ENCODE data around the gene LRMDA. TPM values are rescaled to one million over a fixed set of nuclear protein-coding genes. Genes with fewer than 3 reads are reported as not detected.

Gene LRMDA
- total and polyA plus RNA-seq, 2 donors (not counting 3 experiments of a cell fraction or from before 2014, with no cell fraction given), result 9.7 to 18.0 TPM

DNA sequence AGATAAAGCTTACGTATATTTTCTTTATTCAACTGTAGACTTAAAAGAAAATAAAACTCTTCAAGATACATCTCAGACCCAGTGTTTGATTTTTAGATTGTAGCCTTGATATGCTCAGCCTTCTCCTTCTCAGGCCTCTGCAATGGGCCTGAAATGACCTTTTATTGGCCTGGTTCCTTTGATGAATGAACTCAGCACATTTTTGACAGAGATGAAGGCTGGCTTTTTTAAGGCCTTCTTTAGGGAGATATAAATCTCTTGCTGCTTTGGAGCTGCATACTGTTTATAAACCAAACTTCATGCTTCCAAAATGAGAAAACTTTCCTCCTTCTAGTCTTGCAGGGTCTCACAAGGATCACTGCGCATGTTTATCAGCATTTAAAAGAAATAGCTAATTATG lies 1049.8 kb downstream of the LRMDA start:
- no TSS peak for BruUV-seq (replicated peaks)
- Histone ChIP-seq H3K9me1 (replicated peaks; ENCODE audit: control insufficient read depth, extremely low read depth, insufficient read depth, low read length) (no peaks in the 10 kb centered on the region), H3K4me2 (ENCODE audit: insufficient read depth, low read length) (no peak overlapping the region), H3K9me3 (replicated peaks; ENCODE audit: control insufficient read depth, insufficient read depth, low read length) (no peaks in the 10 kb centered on the region), H3K27ac (ENCODE audit: insufficient read depth, low read depth, low read length) (no peak overlapping the region), H4K20me1 (replicated peaks; ENCODE audit: control insufficient read depth, extremely low read depth, insufficient read depth, low read length) (no peaks in the 10 kb centered on the region), H3K27me3 (ENCODE audit: control insufficient read depth in 2 of 2, insufficient read depth in 2 of 2, low read length in 2 of 2) (no peaks in the 10 kb centered on the region), H2AFZ (ENCODE audit: low read depth, low read length) (no peak overlapping the region), H3K9ac (replicated peaks; ENCODE audit: extremely low read depth, insufficient read depth, low read length) (no peak overlapping the region), H3K79me2 (ENCODE audit: control insufficient read depth, insufficient read depth, low read length) (no peaks in the 10 kb centered on the region), H3K4me1 (ENCODE audit: control insufficient read depth, extremely low read depth, insufficient read depth, low read length) (no peaks in the 10 kb centered on the region), H3K36me3 (ENCODE audit: control insufficient read depth in 2 of 2, extremely low read depth in 1 of 2, insufficient read depth in 2 of 2, low read length in 2 of 2) (no peaks in the 10 kb centered on the region), H3K4me3 (replicated peaks in 1 of 3; ENCODE audit: insufficient read depth in 1 of 3, low read depth in 1 of 3, low read length in 3 of 3) (no peak overlapping the region)
- DNase-seq (ENCODE audit: low read depth, low spot score) (no peak), FAIRE-seq (no peak)
- intact Hi-C loops (cut with micrococcal nuclease), result no loop called here
- TF ChIP-seq POLR2A (IDR thresholded peaks at IDR 0.05; ENCODE audit: low read depth, low read length) (no peak), MYC (IDR thresholded peaks at IDR 0.05; ENCODE audit: low read depth, low read length) (no peak), EZH2 (IDR thresholded peaks at IDR 0.05; ENCODE audit: borderline replicate concordance, low read depth, low read length, severe bottlenecking) (no peak), FOS (IDR thresholded peaks at IDR 0.05; ENCODE audit: borderline replicate concordance, insufficient read depth, low read length) (no peak), POLR2AphosphoS5 (IDR thresholded peaks at IDR 0.05; ENCODE audit: insufficient read depth, low read depth, low read length) (no peak), JUN (IDR thresholded peaks at IDR 0.05; ENCODE audit: borderline replicate concordance, insufficient read depth, insufficient read length, low read depth) (no peak), GATA2 (IDR thresholded peaks at IDR 0.05; ENCODE audit: insufficient read depth, insufficient read length, low read depth, low read length) (no peak)
- TF ChIP-seq, protein P1, sequence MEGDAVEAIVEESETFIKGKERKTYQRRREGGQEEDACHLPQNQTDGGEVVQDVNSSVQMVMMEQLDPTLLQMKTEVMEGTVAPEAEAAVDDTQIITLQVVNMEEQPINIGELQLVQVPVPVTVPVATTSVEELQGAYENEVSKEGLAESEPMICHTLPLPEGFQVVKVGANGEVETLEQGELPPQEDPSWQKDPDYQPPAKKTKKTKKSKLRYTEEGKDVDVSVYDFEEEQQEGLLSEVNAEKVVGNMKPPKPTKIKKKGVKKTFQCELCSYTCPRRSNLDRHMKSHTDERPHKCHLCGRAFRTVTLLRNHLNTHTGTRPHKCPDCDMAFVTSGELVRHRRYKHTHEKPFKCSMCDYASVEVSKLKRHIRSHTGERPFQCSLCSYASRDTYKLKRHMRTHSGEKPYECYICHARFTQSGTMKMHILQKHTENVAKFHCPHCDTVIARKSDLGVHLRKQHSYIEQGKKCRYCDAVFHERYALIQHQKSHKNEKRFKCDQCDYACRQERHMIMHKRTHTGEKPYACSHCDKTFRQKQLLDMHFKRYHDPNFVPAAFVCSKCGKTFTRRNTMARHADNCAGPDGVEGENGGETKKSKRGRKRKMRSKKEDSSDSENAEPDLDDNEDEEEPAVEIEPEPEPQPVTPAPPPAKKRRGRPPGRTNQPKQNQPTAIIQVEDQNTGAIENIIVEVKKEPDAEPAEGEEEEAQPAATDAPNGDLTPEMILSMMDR (IDR thresholded peaks at IDR 0.05; ENCODE audit: extremely low read depth in 1 of 2, insufficient read depth in 1 of 2, low read depth in 1 of 2, low read length in 2 of 2), result no peak
- TF ChIP-seq, protein P2, sequence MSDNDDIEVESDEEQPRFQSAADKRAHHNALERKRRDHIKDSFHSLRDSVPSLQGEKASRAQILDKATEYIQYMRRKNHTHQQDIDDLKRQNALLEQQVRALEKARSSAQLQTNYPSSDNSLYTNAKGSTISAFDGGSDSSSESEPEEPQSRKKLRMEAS (IDR thresholded peaks at IDR 0.05; ENCODE audit: insufficient read depth, insufficient read length), result no peak
- dilution Hi-C loops (cut with MboI; ENCODE audit: extremely low pct_ligation_motif_present, low sequenced_read_pairs), result no loop called here
- CTCF ChIA-PET, result interaction anchor here (1.1 kb wide), 1 partner anchor 11 kb away, joined by 3 read pairs; no protein-coding TSS in a partner anchor
- POLR2A ChIA-PET, result no interaction called here
